K562 (cell line): Measurements from ENCODE around the gene GNPAT. TPM values are rescaled to one million over a fixed set of nuclear protein-coding genes. Genes with fewer than 3 reads are reported as not detected.

Source experiments
- ATAC-seq: fragments of 200-7000 bp; cut with Tn5 transposase; 3 replicates; pipeline ENCODE4 v1.9.1; 2020; ENCODE audit warnings: moderate library complexity
- BruUV-seq: library from RNA; stranded (reverse); fragments of 400-500 nt; replicated peaks from 2 replicates; lab custom pipeline; 2021; lab: Mats Ljungman, UMichigan
- CTCF ChIA-PET: fragments of 300-600 bp; formaldehyde crosslinking; extraction: SDS; loops from one replicate; lab custom pipeline; 2021; ENCODE audit warnings: low intra/inter-chr PET ratio; lab: Yijun Ruan, JAX
- POLR2A ChIA-PET: fragments of 300-600, 350-650 bp; sonication (Branson Sonifier 250); formaldehyde crosslinking; extraction: SDS; loops from one replicate; lab custom pipeline; 2021; ENCODE audit warnings: antibody characterized with exemption, inconsistent platforms; lab: Yijun Ruan, JAX
- DNase-seq, 4 experiments: peaks; one replicate each; pipeline versions ENCODE4 v3.0.0 to v3.0.0-alpha.2; 2011 to 2018; ENCODE audit warnings: low spot score in 3 of 4, mixed read lengths in 3 of 4; ENCODE audit errors: extremely low read depth in 1 of 4
- FAIRE-seq: peaks from 2 replicates; lab custom pipeline; 2011; peaks lifted over from hg19 to GRCh38; lab: Jason Lieb, UNC
- H2AFZ ChIP-seq: 2 replicates; pipeline ENCODE4 v1.6.0; 2011; ENCODE audit warnings: low read depth, low read length, control low read depth, inconsistent platforms
- H3K27ac ChIP-seq: fragments of 200-600 bp; 3 replicates; pipeline ENCODE4 v1.8.0; 2011; ENCODE audit warnings: low read depth, mild to moderate bottlenecking, control low read depth, inconsistent platforms, low read length, moderate library complexity, mixed read lengths; ENCODE audit errors: extremely low read depth
- H3K27me3 ChIP-seq, 2 experiments: fragments of 300-600 bp in 1 of 2; 2 replicates in 1 of 2; 3 replicates in 1 of 2; pipeline versions ENCODE4 v1.6.0 to v1.8.0; 2011; ENCODE audit warnings: inconsistent platforms in 2 of 2, low read length in 2 of 2, mild to moderate bottlenecking in 1 of 2, mixed read lengths in 1 of 2, moderate library complexity in 1 of 2; ENCODE audit not compliant: control insufficient read depth in 2 of 2, insufficient read depth in 2 of 2
- H3K36me3 ChIP-seq: fragments of 300-600 bp; 3 replicates; pipeline ENCODE4 v1.8.0; 2011; ENCODE audit warnings: mild to moderate bottlenecking, low read length, inconsistent platforms; ENCODE audit not compliant: control insufficient read depth, insufficient read depth
- H3K4me1 ChIP-seq, 2 experiments: fragments of 200-600 bp in 1 of 2; replicated peaks in 1 of 2; 2 replicates in 1 of 2; 3 replicates in 1 of 2; pipeline versions ENCODE4 v1.5.1 to v1.8.0; 2011; ENCODE audit warnings: inconsistent platforms in 2 of 2, low read length in 2 of 2, mild to moderate bottlenecking in 1 of 2, mixed read lengths in 1 of 2, moderate library complexity in 1 of 2; ENCODE audit not compliant: control insufficient read depth in 2 of 2, insufficient read depth in 2 of 2
- H3K4me2 ChIP-seq: 2 replicates; pipeline ENCODE4 v1.6.1; 2011; ENCODE audit warnings: low read length, control low read depth, inconsistent platforms, mixed read lengths; ENCODE audit not compliant: insufficient read depth
- H3K4me3 ChIP-seq: fragments of 200-600 bp; sonication (generic), shearing (Covaris generic); 2 replicates; pipeline ENCODE4 v1.5.1; 2016; ENCODE audit warnings: control low read depth, inconsistent platforms
- H3K79me2 ChIP-seq: fragments of 200-600 bp; 3 replicates; pipeline ENCODE4 v1.8.0; 2011; ENCODE audit warnings: low read length, inconsistent platforms; ENCODE audit not compliant: control insufficient read depth, insufficient read depth
- H3K9ac ChIP-seq, 2 experiments: 2 replicates each; pipeline versions ENCODE4 v1.6.0 to v1.6.1; 2011; ENCODE audit warnings: low read depth in 2 of 2, low read length in 2 of 2, control low read depth in 1 of 2, inconsistent platforms in 1 of 2, mild to moderate bottlenecking in 1 of 2, mixed read lengths in 1 of 2; ENCODE audit not compliant: insufficient read depth in 1 of 2
- H3K9me1 ChIP-seq: one replicate; pipeline ENCODE4 v1.6.0; 2011; ENCODE audit warnings: inconsistent platforms, mild to moderate bottlenecking, low read length, moderate library complexity; ENCODE audit not compliant: control insufficient read depth, insufficient read depth
- H3K9me3 ChIP-seq: replicated peaks from 2 replicates; pipeline ENCODE4 v1.5.1; 2011; ENCODE audit warnings: low read depth, low read length, inconsistent platforms; ENCODE audit not compliant: control insufficient read depth, insufficient read depth
- H4K20me1 ChIP-seq: replicated peaks from 2 replicates; pipeline ENCODE4 v1.6.1; 2011; ENCODE audit warnings: low read length, inconsistent platforms, mixed read lengths; ENCODE audit not compliant: control insufficient read depth, insufficient read depth
- ATF7 ChIP-seq: fragments of 450-650 bp; IDR thresholded peaks from 2 replicates; pipeline ENCODE4 v1.7.1; 2014; ENCODE audit warnings: mild to moderate bottlenecking, moderate library complexity
- CTBP1 ChIP-seq: fragments of 450-650 bp; IDR thresholded peaks from 2 replicates; pipeline ENCODE4 v1.6.1; 2016; ENCODE audit warnings: borderline replicate concordance
- MBD2 ChIP-seq: sonication (generic); IDR thresholded peaks from 2 replicates; pipeline ENCODE4 v1.6.1; 2016; ENCODE audit warnings: low read depth, borderline replicate concordance
- RAD51 ChIP-seq: fragments of 450-650 bp; IDR thresholded peaks from 2 replicates; pipeline ENCODE4 v1.7.1; 2016; ENCODE audit warnings: low read depth, mild to moderate bottlenecking, borderline replicate concordance
- RBM14 ChIP-seq: fragments of 200-400 bp; formaldehyde crosslinking; IDR thresholded peaks from 2 replicates; pipeline ENCODE4 v1.6.1; 2018; ENCODE audit warnings: low read depth, mild to moderate bottlenecking, low read length, moderate library complexity, borderline replicate concordance; ENCODE audit not compliant: insufficient read depth
- RUNX1 ChIP-seq: sonication (generic); IDR thresholded peaks from 2 replicates; pipeline ENCODE4 v1.6.1; 2016; ENCODE audit warnings: antibody characterized with exemption, low read depth
- YBX1 ChIP-seq: fragments of 450-650 bp; IDR thresholded peaks from 2 replicates; pipeline ENCODE4 v1.7.1; 2016; ENCODE audit warnings: mild to moderate bottlenecking
- ZKSCAN1 ChIP-seq: fragments of 150-350 bp; IDR thresholded peaks from 2 replicates; pipeline ENCODE4 v1.6.1; 2016; ENCODE audit warnings: low read depth, low read length
- ZNF354B ChIP-seq: fragments of 250-450 bp; sonication (Bioruptor Pico); IDR thresholded peaks from 2 replicates; pipeline ENCODE4 v1.4.0; 2020
- ZNF384 ChIP-seq: IDR thresholded peaks from 2 replicates; pipeline ENCODE4 v1.6.1; 2012; ENCODE audit warnings: low read depth, low read length, improper control_type of control experiment
- WGBS: fragments of 100-300 bp; shearing (Covaris generic); methylation state at CpG from one replicate; pipeline ENCODE4 v1.1.6; 2016; ENCODE audit warnings: low coverage, mixed read lengths; ENCODE audit not compliant: insufficient coverage; ENCODE audit errors: missing lambda C conversion rate; 5-methylcytosine and 5-hydroxymethylcytosine counted together
- in situ Hi-C: fragments of 300-500 bp; cut with MboI; formaldehyde crosslinking; loops from 4 replicates; pipeline ENCODE4 v1.15.0; 2018; ENCODE audit warnings: inconsistent platforms, mixed read lengths
- intact Hi-C: fragments of 100-400 bp; cut with micrococcal nuclease; formaldehyde crosslinking; loops from 2 replicates; pipeline ENCODE4 v1.14.2; 2022
- polyA plus RNA-seq, 8 experiments: library from polyadenylated mRNA; depleted of rRNA in 4 of 8; stranded (reverse) in 5 of 8; unstranded in 3 of 8; fragments of >200 nt; fragmentation: Nextera tagmentation in 2 of 8; fragmentation: Illumina TruSeq in 1 of 8; extraction: Ambion mirVana in 2 of 8; extraction: Trizol in 1 of 8; gene quantifications; 2 replicates each; pipeline versions ENCODE4 v1.2.1 to v1.2.3, GENCODE V29; 2011 to 2014; ENCODE audit warnings: inconsistent platforms in 1 of 8, missing spikeins in 1 of 8
- total RNA-seq, 7 experiments: library from RNA; depleted of rRNA in 6 of 7; stranded (reverse); fragments of >200 nt in 6 of 7; fragmentation: Illumina TruSeq in 2 of 7; extraction: Trizol in 2 of 7; gene quantifications; 2 replicates each; pipeline versions ENCODE4 v1.2.1 to v1.2.3, GENCODE V29; 2011 to 2021; ENCODE audit warnings: low replicate concordance in 1 of 7

GNPAT gene
- total and polyA plus RNA-seq, 9 of the 15 experiments (the other 6 are each of a cell fraction or from before 2014, with no cell fraction given), result 32.1 to 68.8 (median 50.7) TPM

GRCh38 chr1:231266811-231267322 lies 25.9 kb downstream of the GNPAT start:
- Histone ChIP-seq H3K4me2 (no peak overlapping the region), H3K79me2 (no peaks in the 10 kb centered on the region), H3K27ac (no peak overlapping the region), H4K20me1 (no peaks in the 10 kb centered on the region), H3K4me3 (no peak overlapping the region), H3K9me1 (no peaks in the 10 kb centered on the region), H3K27me3 (no peaks in the 10 kb centered on the region), H2AFZ (no peak overlapping the region), H3K36me3 (peaks cover 81% of the 10 kb centered on the region)
- 21% methylated on average over 1 of the region's 1 CpG for WGBS
- ChIA-PET POLR2A (interaction anchor here (0.6 kb wide), 2 partner anchors 16 to 59 kb away, joined by 3 to 4 read pairs; no protein-coding TSS in a partner anchor), CTCF (no interaction called here)
- FAIRE-seq (no peak), DNase-seq (no peak)
- in situ Hi-C loops, result no loop called here
- intact Hi-C loops, result no loop called here
- no TSS peak for BruUV-seq
- TF ChIP-seq RUNX1, result no peak
- TF ChIP-seq RAD51, result no peak
- TF ChIP-seq ATF7, result no peak
- TF ChIP-seq CTBP1, result no peak
- TF ChIP-seq YBX1, result no peak
- no peak for TF ChIP-seq ZNF354B (CRISPR knock-in tag)
- no peak for TF ChIP-seq MBD2
- no peak for TF ChIP-seq RBM14
- TF ChIP-seq ZNF384, result no peak
- TF ChIP-seq ZKSCAN1, result no peak
- TF ChIP-seq, all 486 proteins: peak for 0
- H3K9me3 ChIP-seq, result no peaks in the 10 kb centered on the region
- no peaks in the 10 kb centered on the region for H3K4me1 ChIP-seq
- no peak for ATAC-seq
- no peak overlapping the region for H3K9ac ChIP-seq
